SH-SY5Y (cell line): ENCODE results near the gene COL1A1.

Experiments
- GATA2 ChIP-seq: IDR thresholded peaks from 2 replicates; pipeline ENCODE4 v1.6.1; 2011; ENCODE audit warnings: mild to moderate bottlenecking, low read depth, low read length
- GATA3 ChIP-seq: IDR thresholded peaks from 2 replicates; pipeline ENCODE4 v1.6.1; 2011; ENCODE audit warnings: low read depth, mild to moderate bottlenecking, low read length, moderate library complexity

The COL1A1 gene

GRCh38 chr17:50146927-50147665 is 54.3 kb downstream of the COL1A1 start:
- TF ChIP-seq GATA3 (no peak), GATA2 (no peak)

GRCh38 chr17:50146230-50146926 is 55.1 kb downstream of the COL1A1 start:
- no peak for TF ChIP-seq GATA3
- TF ChIP-seq GATA2 = no peak

- TF ChIP-seq GATA2 = no peak
- TF ChIP-seq GATA3 = no peak
These were observed 55.8 kb downstream of the COL1A1 start for GRCh38 chr17:50145532-50146229.

- TF ChIP-seq GATA2 = no peak
- TF ChIP-seq GATA3 = no peak
These were observed 56.4 kb downstream of the COL1A1 start for GRCh38 chr17:50144845-50145531.

- TF ChIP-seq GATA3 (no peak), GATA2 (no peak)
These were observed 57.1 kb downstream of the COL1A1 start for GRCh38 chr17:50144355-50144754.

- TF ChIP-seq GATA2 (no peak), GATA3 (no peak)
These were observed 57.8 kb downstream of the COL1A1 start for GRCh38 chr17:50143461-50144176.

- TF ChIP-seq GATA2 (no peak), GATA3 (no peak)
These were observed 59.7 kb downstream of the COL1A1 start for GRCh38 chr17:50141745-50142110.

GRCh38 chr17:50141026-50141744 is 60.2 kb downstream of the COL1A1 start:
- TF ChIP-seq GATA3 (no peak), GATA2 (no peak)

- no peak for TF ChIP-seq GATA3
- TF ChIP-seq GATA2 = peak; percentile 85
These were observed 61.2 kb downstream of the COL1A1 start for GRCh38 chr17:50139950-50140885.

- no peak for TF ChIP-seq GATA2
- no peak for TF ChIP-seq GATA3
These were observed 62.1 kb downstream of the COL1A1 start for GRCh38 chr17:50139185-50139783.

GRCh38 chr17:50137042-50137441 is 64.4 kb downstream of the COL1A1 start:
- TF ChIP-seq GATA2 (no peak), GATA3 (no peak)

- no peak for TF ChIP-seq GATA2
- no peak for TF ChIP-seq GATA3
These were observed 65.2 kb downstream of the COL1A1 start for GRCh38 chr17:50136096-50136687.
